CD14-positive monocyte (primary cell): ENCODE data around the gene PRM3. TPM values are rescaled to one million over a fixed set of nuclear protein-coding genes. Genes with fewer than 3 reads are reported as not detected.

ENCODE experiments used
- DNase-seq, 3 donors: peaks; one replicate each; pipeline ENCODE4 v3.0.0-alpha.2; 2011 to 2022
- H2AFZ ChIP-seq: 2 replicates; pipeline ENCODE4 v1.6.0; 2012; ENCODE audit warnings: mild to moderate bottlenecking, low read depth, low read length, inconsistent platforms; ENCODE audit not compliant: insufficient read depth, poor library complexity, severe bottlenecking
- H3K27ac ChIP-seq, 2 donors: 1 replicate in 1 of 2; 2 replicates in 1 of 2; pipeline ENCODE4 v1.5.1; 2012 to 2013; ENCODE audit warnings: low read length in 2 of 2, control low read depth in 1 of 2, inconsistent platforms in 1 of 2, low read depth in 1 of 2, mild to moderate bottlenecking in 1 of 2
- H3K27me3 ChIP-seq, 2 donors: one replicate each; pipeline versions ENCODE4 v1.6.0 to v1.6.1; 2011 to 2013; ENCODE audit warnings: low read length in 2 of 2; ENCODE audit not compliant: control insufficient read depth in 2 of 2, insufficient read depth in 2 of 2
- H3K36me3 ChIP-seq, 2 donors: replicated peaks in 1 of 2; 1 replicate in 1 of 2; 2 replicates in 1 of 2; pipeline versions ENCODE4 v1.5.1 to v1.6.1; 2012 to 2013; ENCODE audit warnings: low read length in 2 of 2, control low read depth in 1 of 2, inconsistent platforms in 1 of 2, mild to moderate bottlenecking in 1 of 2; ENCODE audit not compliant: insufficient read depth in 2 of 2, control insufficient read depth in 1 of 2
- H3K4me1 ChIP-seq, 2 donors: 1 replicate in 1 of 2; 2 replicates in 1 of 2; pipeline versions ENCODE4 v1.5.1 to v1.6.1; 2012 to 2013; ENCODE audit warnings: low read length in 2 of 2, control low read depth in 1 of 2, inconsistent platforms in 1 of 2, mild to moderate bottlenecking in 1 of 2, moderate library complexity in 1 of 2; ENCODE audit not compliant: insufficient read depth in 2 of 2, control insufficient read depth in 1 of 2
- H3K4me2 ChIP-seq: replicated peaks from 2 replicates; pipeline ENCODE3; 2012; ENCODE audit warnings: low read length, moderate library complexity, mild to moderate bottlenecking; ENCODE audit not compliant: poor library complexity, severe bottlenecking; ENCODE audit errors: extremely low read depth
- H3K4me3 ChIP-seq, 3 experiments: fragments of 200-600 bp in 1 of 3; sonication (generic) in 1 of 3; replicated peaks in 1 of 3; 1 replicate in 2 of 3; 2 replicates in 1 of 3; pipeline ENCODE4 v1.5.1; 2011 to 2013; ENCODE audit warnings: low read length in 3 of 3, mild to moderate bottlenecking in 3 of 3, control low read depth in 2 of 3, low read depth in 2 of 3, inconsistent platforms in 1 of 3, moderate library complexity in 1 of 3
- H3K79me2 ChIP-seq: 2 replicates; pipeline ENCODE4 v1.6.0; 2012; ENCODE audit warnings: mild to moderate bottlenecking, control low read depth, inconsistent platforms, low read length, moderate library complexity; ENCODE audit not compliant: insufficient read depth
- H3K9ac ChIP-seq: 2 replicates; pipeline ENCODE4 v1.6.0; 2017; ENCODE audit warnings: low read length, mild to moderate bottlenecking; ENCODE audit not compliant: insufficient read depth, poor library complexity, severe bottlenecking
- H3K9me3 ChIP-seq, 2 donors: replicated peaks in 1 of 2; 1 replicate in 1 of 2; 2 replicates in 1 of 2; pipeline versions ENCODE4 v1.5.1 to v1.6.1; 2012 to 2013; ENCODE audit warnings: low read length in 2 of 2, control low read depth in 1 of 2; ENCODE audit not compliant: control insufficient read depth in 1 of 2, insufficient read depth in 1 of 2
- H4K20me1 ChIP-seq: 2 replicates; pipeline ENCODE4 v1.6.0; 2012; ENCODE audit warnings: mild to moderate bottlenecking, low read length, control low read depth, moderate library complexity; ENCODE audit not compliant: insufficient read depth
- H3K27ac Mint-ChIP-seq, 7 donors: one replicate each; pipeline ENCODE4 v1.8.0; 2020; ENCODE audit warnings: mild to moderate bottlenecking in 7 of 7, mixed read lengths in 7 of 7, moderate library complexity in 6 of 7, inconsistent platforms in 2 of 7
- H3K27me3 Mint-ChIP-seq, 3 donors: one replicate each; pipeline ENCODE4 v1.8.0; 2021 to 2022; ENCODE audit warnings: low read depth in 3 of 3, mild to moderate bottlenecking in 3 of 3, mixed read lengths in 3 of 3, moderate library complexity in 3 of 3, inconsistent platforms in 1 of 3
- H3K36me3 Mint-ChIP-seq, 2 donors: one replicate each; pipeline ENCODE4 v1.8.0; 2020; ENCODE audit warnings: mixed read lengths in 2 of 2, inconsistent platforms in 1 of 2, mild to moderate bottlenecking in 1 of 2
- H3K4me1 Mint-ChIP-seq: one replicate; pipeline ENCODE4 v1.8.0; 2020; ENCODE audit warnings: mild to moderate bottlenecking, mixed read lengths
- H3K4me3 Mint-ChIP-seq, 2 donors: one replicate each; pipeline ENCODE4 v1.8.0; 2020; ENCODE audit warnings: mild to moderate bottlenecking in 2 of 2, mixed read lengths in 2 of 2, moderate library complexity in 1 of 2
- H3K9me3 Mint-ChIP-seq, 7 donors: one replicate each; pipeline ENCODE4 v1.8.0; 2020 to 2022; ENCODE audit warnings: mixed read lengths in 7 of 7, mild to moderate bottlenecking in 6 of 7, moderate library complexity in 6 of 7, inconsistent platforms in 2 of 7
- whole genome bisulfite sequencing: methylation state at CpG from one replicate; pipeline ENCODE4 v1.1.5; 2013; ENCODE audit warnings: missing lambda C conversion rate; ENCODE audit not compliant: insufficient coverage; 5-methylcytosine and 5-hydroxymethylcytosine counted together
- intact Hi-C, 2 donors: fragments of 100-400 bp; cut with micrococcal nuclease; formaldehyde crosslinking; loops; one replicate each; pipeline versions ENCODE4 v1.15.0 to v1.15.1; 2023
- polyA plus RNA-seq, 3 donors: library from polyadenylated mRNA; depleted of rRNA in 1 of 3; unstranded in 2 of 3; stranded (reverse) in 1 of 3; fragments of 300-500 nt in 2 of 3; fragments of >200 nt in 1 of 3; fragmentation: Illumina TruSeq in 2 of 3; gene quantifications; 1 replicate in 2 of 3; 2 replicates in 1 of 3; pipeline ENCODE4 v1.2.3, GENCODE V29; 2012 to 2021
- TF ChIP-seq, protein P1 (sequence below): fragments of 200-600 bp; IDR thresholded peaks from one replicate; pipeline ENCODE4 v1.8.0; 2022; ENCODE audit warnings: antibody characterized with exemption, mild to moderate bottlenecking

The PRM3 gene
- polyA plus RNA-seq, 3 donors: not detected

DNA sequence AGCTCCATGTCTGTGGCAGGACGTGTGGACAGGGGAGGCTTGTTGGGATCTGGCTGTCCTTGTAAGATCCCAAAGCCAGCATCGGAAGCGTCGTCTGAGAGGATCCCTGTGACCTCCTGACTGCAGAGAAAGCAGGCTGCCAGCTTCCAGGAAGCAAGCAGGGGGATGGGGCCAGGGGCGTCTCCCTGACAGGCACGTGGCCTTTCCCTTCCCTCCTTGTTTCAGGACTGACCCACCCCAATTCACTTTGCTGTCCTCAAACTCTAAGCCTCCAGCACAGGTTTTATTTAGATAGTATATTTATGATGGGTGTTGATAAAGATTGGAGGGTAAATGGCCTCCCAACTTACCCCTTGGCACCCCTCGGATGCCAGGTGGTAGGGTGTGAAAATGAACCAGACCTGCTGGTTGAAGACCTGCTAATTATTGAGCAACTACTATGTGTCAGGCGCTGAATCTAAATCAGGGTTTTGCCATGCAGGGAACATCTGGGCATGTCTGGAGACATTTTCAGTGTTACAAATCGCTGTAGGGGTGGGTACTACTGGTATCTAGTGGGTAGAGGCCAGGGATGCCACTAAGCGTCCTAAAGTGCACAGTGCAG lies 42.0 kb downstream of the PRM3 start:
- H3K27me3 ChIP-seq: no peaks in the 10 kb centered on the region
- peaks cover 31 to 34% of the 10 kb centered on the region in 2 donors for H3K4me1 ChIP-seq
- Mint-ChIP-seq H3K27ac (no peak overlapping the region), H3K27me3 (peaks cover 4 to 15% (median 7%) of the 10 kb centered on the region in 3 donors), H3K9me3 (peaks cover 0 to 3% (median 0%) of the 10 kb centered on the region in 7 donors), H3K4me1 (peaks cover 36% of the 10 kb centered on the region), H3K4me3 (no peak overlapping the region), H3K36me3 (no peaks in the 10 kb centered on the region)
- WGBS: 81% methylated on average over 7 of the region's 10 CpGs
- H3K9ac ChIP-seq: no peak overlapping the region
- H3K27ac ChIP-seq: no peak overlapping the region
- H3K4me3 ChIP-seq: no peak overlapping the region
- H3K9me3 ChIP-seq: no peaks in the 10 kb centered on the region
- no peak overlapping the region for H2AFZ ChIP-seq
- DNase-seq: no peak
- no peaks in the 10 kb centered on the region for H3K79me2 ChIP-seq
- H3K36me3 ChIP-seq: no peaks in the 10 kb centered on the region
- H3K4me2 ChIP-seq: no peak overlapping the region
- H4K20me1 ChIP-seq: no peaks in the 10 kb centered on the region
- intact Hi-C loops: loop anchor here in 1 of 2 donors (5.0 kb wide), 1 partner anchor 551 kb away; no protein-coding TSS in a partner anchor
- TF ChIP-seq, protein P1, sequence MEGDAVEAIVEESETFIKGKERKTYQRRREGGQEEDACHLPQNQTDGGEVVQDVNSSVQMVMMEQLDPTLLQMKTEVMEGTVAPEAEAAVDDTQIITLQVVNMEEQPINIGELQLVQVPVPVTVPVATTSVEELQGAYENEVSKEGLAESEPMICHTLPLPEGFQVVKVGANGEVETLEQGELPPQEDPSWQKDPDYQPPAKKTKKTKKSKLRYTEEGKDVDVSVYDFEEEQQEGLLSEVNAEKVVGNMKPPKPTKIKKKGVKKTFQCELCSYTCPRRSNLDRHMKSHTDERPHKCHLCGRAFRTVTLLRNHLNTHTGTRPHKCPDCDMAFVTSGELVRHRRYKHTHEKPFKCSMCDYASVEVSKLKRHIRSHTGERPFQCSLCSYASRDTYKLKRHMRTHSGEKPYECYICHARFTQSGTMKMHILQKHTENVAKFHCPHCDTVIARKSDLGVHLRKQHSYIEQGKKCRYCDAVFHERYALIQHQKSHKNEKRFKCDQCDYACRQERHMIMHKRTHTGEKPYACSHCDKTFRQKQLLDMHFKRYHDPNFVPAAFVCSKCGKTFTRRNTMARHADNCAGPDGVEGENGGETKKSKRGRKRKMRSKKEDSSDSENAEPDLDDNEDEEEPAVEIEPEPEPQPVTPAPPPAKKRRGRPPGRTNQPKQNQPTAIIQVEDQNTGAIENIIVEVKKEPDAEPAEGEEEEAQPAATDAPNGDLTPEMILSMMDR: no peak

DNA sequence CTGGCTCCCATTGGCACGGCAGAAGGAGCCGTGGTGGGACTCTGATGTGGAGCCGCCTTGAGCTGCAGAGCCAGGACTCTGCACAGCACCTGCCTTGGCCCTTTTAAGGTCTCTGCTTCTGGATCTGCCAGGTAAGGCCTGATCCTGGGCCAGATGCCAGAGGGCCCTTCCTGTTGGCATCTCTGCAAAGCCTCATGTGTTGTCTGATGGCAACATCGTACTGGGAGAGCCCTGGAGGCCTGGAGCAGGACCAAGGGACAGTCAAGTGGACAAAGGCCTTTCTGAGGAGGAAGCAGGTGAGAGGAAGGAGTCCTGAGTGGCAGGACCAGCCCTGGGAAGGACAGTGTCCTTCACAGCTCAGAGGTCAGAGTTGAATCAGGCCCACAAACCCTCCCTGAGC lies 43.5 kb downstream of the PRM3 start:
- intact Hi-C loops: loop anchor here in 1 of 2 donors (5.0 kb wide), 1 partner anchor 552 kb away; no protein-coding TSS in a partner anchor
- TF ChIP-seq, protein P1: no peak
- Histone ChIP-seq H3K4me1 (peaks cover 26 to 31% of the 10 kb centered on the region in 2 donors), H3K9ac (no peak overlapping the region), H4K20me1 (no peaks in the 10 kb centered on the region), H2AFZ (no peak overlapping the region), H3K79me2 (no peaks in the 10 kb centered on the region), H3K27me3 (no peaks in the 10 kb centered on the region), H3K4me3 (no peak overlapping the region), H3K9me3 (no peaks in the 10 kb centered on the region), H3K27ac (no peak overlapping the region), H3K36me3 (no peaks in the 10 kb centered on the region), H3K4me2 (no peak overlapping the region)
- no peak overlapping the region for H3K27ac Mint-ChIP-seq
- no peak for DNase-seq
- H3K4me1 Mint-ChIP-seq: peaks cover 37% of the 10 kb centered on the region
- no peaks in the 10 kb centered on the region for H3K36me3 Mint-ChIP-seq
- no peak overlapping the region for H3K4me3 Mint-ChIP-seq
- peaks cover 0 to 3% (median 0%) of the 10 kb centered on the region in 7 donors for H3K9me3 Mint-ChIP-seq
- WGBS: 95% methylated on average over 4 of the region's 4 CpGs
- H3K27me3 Mint-ChIP-seq: peaks cover 4 to 15% (median 6%) of the 10 kb centered on the region in 3 donors
